PFSK-1 (cell line): ENCODE data around the gene ZCCHC24.

Experiments used
- FOXP2 ChIP-seq: optimal IDR thresholded peaks from 2 replicates; pipeline ENCODE3; 2011; ENCODE audit warnings: borderline replicate concordance, control low read depth, inconsistent platforms; ENCODE audit not compliant: insufficient read depth; ENCODE audit errors: extremely low read length, extremely low read depth
- POLR2AphosphoS5 ChIP-seq: IDR thresholded peaks from 2 replicates; pipeline ENCODE4 v1.6.1; 2012; ENCODE audit warnings: low read depth, mild to moderate bottlenecking, control low read depth, low read length, moderate library complexity
- REST ChIP-seq, 2 experiments: IDR thresholded peaks; 2 replicates each; pipeline versions ENCODE4 v1.6.1 to v1.8.0; 2011 to 2012; ENCODE audit warnings: low read depth in 2 of 2, low read length in 2 of 2, control low read depth in 1 of 2, inconsistent platforms in 1 of 2, mild to moderate bottlenecking in 1 of 2, moderate library complexity in 1 of 2; ENCODE audit not compliant: insufficient read depth in 1 of 2
- SIN3A ChIP-seq: IDR thresholded peaks from 2 replicates; pipeline ENCODE4 v1.6.1; 2012; ENCODE audit warnings: mild to moderate bottlenecking, low read length, moderate library complexity, borderline replicate concordance; ENCODE audit not compliant: insufficient read depth
- TAF1 ChIP-seq: IDR thresholded peaks from 2 replicates; pipeline ENCODE4 v1.6.1; 2012; ENCODE audit warnings: low read length, control low read depth, borderline replicate concordance; ENCODE audit not compliant: insufficient read depth

GRCh38 chr10:79471776-79472175, 26.4 kb upstream of the ZCCHC24 start:
- TF ChIP-seq POLR2AphosphoS5 (no peak), TAF1 (no peak), SIN3A (no peak), REST (IDR thresholded peaks at IDR 0.05; ENCODE audit: insufficient read depth in 1 of 2, low read depth in 2 of 2, low read length in 2 of 2) (no peak), FOXP2 (no peak)
